ENCODE results near the gene CIT.

DNA sequence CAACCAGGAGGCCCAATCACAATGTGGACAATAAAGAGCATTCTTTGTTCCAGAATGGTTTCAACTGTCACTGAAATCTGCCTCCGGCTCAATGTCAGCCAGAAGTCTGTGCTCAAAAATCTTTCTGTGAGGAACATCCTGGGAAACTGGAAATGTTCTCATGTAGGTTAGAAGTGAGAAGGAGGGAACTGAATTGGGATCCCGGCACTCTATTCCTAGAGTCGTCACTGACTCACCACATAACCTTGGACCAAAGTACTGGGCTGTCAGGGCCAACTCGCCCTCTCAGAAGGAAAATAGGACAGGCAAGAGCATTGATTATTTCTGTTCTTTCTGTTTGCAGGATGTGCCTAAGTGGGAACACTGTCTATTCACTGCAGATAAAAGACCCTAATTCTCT is 151.6 kb downstream of the CIT start:
- no peak for TF ChIP-seq TAF1 (IDR thresholded peaks at IDR 0.05; ENCODE audit: low read depth, low read length)
- no peak for TF ChIP-seq POLR2AphosphoS5 (IDR thresholded peaks at IDR 0.05; ENCODE audit: low read depth, low read length)
- TF ChIP-seq POLR2A (IDR thresholded peaks at IDR 0.05; ENCODE audit: low read depth, low read length) = no peak

Measured in GM12891 (cell line).